HG03280 (cell line): Measurements from ENCODE around the gene IFNL4.
"Not testable (repeated sequence)": the region's sequence is repeated elsewhere in the genome, so short reads cannot be mapped to it uniquely, and the experiment has no call there.

Experiments
- ATAC-seq: cut with Tn5 transposase; IDR thresholded peaks from one replicate; pipeline ENCODE4 v1.9.1; 2021; ENCODE audit warnings: mild to moderate bottlenecking, moderate library complexity; ENCODE audit not compliant: unreplicated experiment

Gene IFNL4

GRCh38 chr19:39261704-39262103, 13.0 kb upstream of the IFNL4 start:
- ATAC-seq: no peak

GRCh38 chr19:39257227-39257626, 8.6 kb upstream of the IFNL4 start:
- ATAC-seq: no peak

- no peak for ATAC-seq
Measured at GRCh38 chr19:39254531-39255345, 6.1 kb upstream of the IFNL4 start.

- ATAC-seq: no peak
Measured at GRCh38 chr19:39253374-39254149, 4.9 kb upstream of the IFNL4 start.

- ATAC-seq: no peak
Measured at GRCh38 chr19:39252458-39252857, 3.8 kb upstream of the IFNL4 start.

GRCh38 chr19:39251846-39252245, 3.2 kb upstream of the IFNL4 start:
- no peak for ATAC-seq

- no peak for ATAC-seq
Measured at GRCh38 chr19:39251081-39251480, 2.4 kb upstream of the IFNL4 start.

- no peak for ATAC-seq
Measured at GRCh38 chr19:39247701-39248664, 673 bp downstream of the IFNL4 start.

- ATAC-seq: no peak
Measured at GRCh38 chr19:39246951-39247669, 1.5 kb downstream of the IFNL4 start.

GRCh38 chr19:39245166-39245565, 3.5 kb downstream of the IFNL4 start:
- not testable (repeated sequence) for ATAC-seq

- not testable (repeated sequence) for ATAC-seq
Measured at GRCh38 chr19:39244410-39245100, 4.1 kb downstream of the IFNL4 start, which contains the start of gene IFNL3. Gene IFNL3, minus strand, starts transcription at chr19:39245006. Its CDS starts 39 bp downstream, at chr19:39244967.

- not testable (repeated sequence) for ATAC-seq
Measured at GRCh38 chr19:39243741-39244140, 4.9 kb downstream of the IFNL4 start.

- ATAC-seq: no peak
Measured at GRCh38 chr19:39240421-39240820, 8.2 kb downstream of the IFNL4 start.

GRCh38 chr19:39238944-39239343, 9.7 kb downstream of the IFNL4 start:
- no peak for ATAC-seq

- no peak for ATAC-seq
Measured at GRCh38 chr19:39238209-39238608, 10.4 kb downstream of the IFNL4 start.

GRCh38 chr19:39237200-39238184, 11.2 kb downstream of the IFNL4 start:
- no peak for ATAC-seq

GRCh38 chr19:39236527-39236926, 12.1 kb downstream of the IFNL4 start:
- no peak for ATAC-seq

GRCh38 chr19:39232708-39233107, 15.9 kb downstream of the IFNL4 start:
- ATAC-seq: no peak
